ENCODE results near the gene ENTPD2. TPM values are rescaled to one million over a fixed set of nuclear protein-coding genes. Genes with fewer than 3 reads are reported as not detected.

The ENTPD2 gene
- total and polyA plus RNA-seq, 2 donors (not counting 3 experiments of a cell fraction or from before 2014, with no cell fraction given), result not detected

GRCh38 chr9:137055385-137056364 is 1.8 kb upstream of the ENTPD2 start:
- H3K79me2 ChIP-seq (ENCODE audit: control insufficient read depth, insufficient read depth, low read length), result no peaks in the 10 kb centered on the region
- no TSS peak for BruUV-seq (replicated peaks)
- TF ChIP-seq EZH2 (IDR thresholded peaks at IDR 0.05; ENCODE audit: borderline replicate concordance, low read depth, low read length, severe bottlenecking), result no peak
- no peak for TF ChIP-seq MAX (IDR thresholded peaks at IDR 0.05; ENCODE audit: insufficient read depth, insufficient read length)
- no peak for TF ChIP-seq CTCF (IDR thresholded peaks at IDR 0.05; ENCODE audit: extremely low read depth in 1 of 2, insufficient read depth in 1 of 2, low read depth in 1 of 2, low read length in 2 of 2)
- no peak for TF ChIP-seq POLR2AphosphoS5 (IDR thresholded peaks at IDR 0.05; ENCODE audit: insufficient read depth, low read depth, low read length)
- no peak for TF ChIP-seq MYC (IDR thresholded peaks at IDR 0.05; ENCODE audit: low read depth, low read length)
- TF ChIP-seq JUN (IDR thresholded peaks at IDR 0.05; ENCODE audit: borderline replicate concordance, insufficient read depth, insufficient read length, low read depth), result no peak
- no peak for TF ChIP-seq FOS (IDR thresholded peaks at IDR 0.05; ENCODE audit: borderline replicate concordance, insufficient read depth, low read length)
- no peak for TF ChIP-seq GATA2 (IDR thresholded peaks at IDR 0.05; ENCODE audit: insufficient read depth, insufficient read length, low read depth, low read length)
- TF ChIP-seq POLR2A (IDR thresholded peaks at IDR 0.05; ENCODE audit: low read depth, low read length), result no peak
- no peak overlapping the region for H2AFZ ChIP-seq (ENCODE audit: low read depth, low read length)
- H3K4me1 ChIP-seq (ENCODE audit: control insufficient read depth, extremely low read depth, insufficient read depth, low read length), result no peaks in the 10 kb centered on the region
- no peaks in the 10 kb centered on the region for H3K36me3 ChIP-seq (ENCODE audit: control insufficient read depth in 2 of 2, extremely low read depth in 1 of 2, insufficient read depth in 2 of 2, low read length in 2 of 2)
- H3K9me1 ChIP-seq (replicated peaks; ENCODE audit: control insufficient read depth, extremely low read depth, insufficient read depth, low read length), result no peaks in the 10 kb centered on the region
- H3K27ac ChIP-seq (ENCODE audit: insufficient read depth, low read depth, low read length), result no peak overlapping the region
- H3K9ac ChIP-seq (replicated peaks; ENCODE audit: extremely low read depth, insufficient read depth, low read length), result no peak overlapping the region
- H4K20me1 ChIP-seq (replicated peaks; ENCODE audit: control insufficient read depth, extremely low read depth, insufficient read depth, low read length), result no peaks in the 10 kb centered on the region
- POLR2A ChIA-PET, result interaction anchor here (0.6 kb wide), 1 partner anchor 187 kb away, joined by 3 read pairs; no protein-coding TSS in a partner anchor
- DNase-seq (ENCODE audit: low read depth, low spot score) (no peak), FAIRE-seq (no peak)
- dilution Hi-C loops (cut with MboI; ENCODE audit: extremely low pct_ligation_motif_present, low sequenced_read_pairs) (no loop called here), intact Hi-C loops (cut with micrococcal nuclease) (no loop called here)
- no peaks in the 10 kb centered on the region for H3K9me3 ChIP-seq (replicated peaks; ENCODE audit: control insufficient read depth, insufficient read depth, low read length)
- peaks cover 8 to 17% of the 10 kb centered on the region in 2 experiments for H3K27me3 ChIP-seq (ENCODE audit: control insufficient read depth in 2 of 2, insufficient read depth in 2 of 2, low read length in 2 of 2)
- no peak overlapping the region for H3K4me3 ChIP-seq (replicated peaks in 1 of 3; ENCODE audit: insufficient read depth in 1 of 3, low read depth in 1 of 3, low read length in 3 of 3)
- CTCF ChIA-PET, result interaction anchor here (0.6 to 7.4 kb wide), 8 partner anchors 8 to 181 kb away, joined by 3 to 50 read pairs (median 6); partner anchors contain the start of genes NPDC1 and SAPCD2
- H3K4me2 ChIP-seq (ENCODE audit: insufficient read depth, low read length), result no peak overlapping the region
